Measurements from ENCODE around the gene NACC2.
"Not testable (repeated sequence)": the region's sequence is repeated elsewhere in the genome, so short reads cannot be mapped to it uniquely, and the experiment has no call there.

Gene NACC2

DNA sequence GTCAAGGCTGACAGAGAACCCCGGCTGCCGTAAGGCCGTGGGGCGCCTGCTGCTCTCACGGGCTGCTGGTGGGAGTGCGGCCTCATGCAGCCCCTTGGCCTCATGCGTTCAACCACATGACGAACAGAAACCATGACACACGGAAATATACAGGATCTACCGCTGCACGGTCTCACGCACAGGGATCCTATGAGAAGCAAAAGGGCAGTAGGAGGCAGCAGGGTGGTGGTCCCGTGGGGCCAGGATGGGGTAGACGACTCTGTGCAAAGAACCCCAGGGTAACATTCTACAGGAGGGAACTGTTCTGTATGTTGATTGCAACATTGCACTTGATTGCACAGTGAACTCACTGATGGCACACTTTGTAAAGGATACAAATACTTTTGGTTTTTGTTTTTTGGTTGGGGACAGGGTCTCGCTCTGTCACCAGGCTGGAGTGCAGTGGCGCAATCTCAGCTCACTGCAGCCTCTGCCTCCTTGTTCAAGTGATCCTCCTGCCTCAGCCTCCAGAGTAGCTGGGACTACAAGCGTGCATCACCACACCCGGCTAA lies 51.6 kb downstream of the NACC2 start:
- DNase-seq = no peak

DNA sequence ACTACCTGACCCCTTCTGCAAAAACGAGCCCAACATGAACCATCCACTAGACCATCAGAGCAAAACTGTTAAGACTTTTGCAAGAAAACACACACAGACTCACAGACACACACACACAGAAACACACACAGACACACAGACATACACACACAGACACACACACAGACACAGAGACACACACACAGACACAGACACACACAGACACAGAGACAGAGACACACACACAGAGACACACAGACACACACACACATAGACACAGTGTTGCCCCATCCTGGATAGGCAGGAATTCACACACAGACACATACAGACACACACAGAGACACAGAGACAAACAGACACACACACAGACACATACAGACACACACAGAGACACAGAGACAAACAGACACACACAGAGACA lies 52.5 kb downstream of the NACC2 start:
- no peak for DNase-seq

DNA sequence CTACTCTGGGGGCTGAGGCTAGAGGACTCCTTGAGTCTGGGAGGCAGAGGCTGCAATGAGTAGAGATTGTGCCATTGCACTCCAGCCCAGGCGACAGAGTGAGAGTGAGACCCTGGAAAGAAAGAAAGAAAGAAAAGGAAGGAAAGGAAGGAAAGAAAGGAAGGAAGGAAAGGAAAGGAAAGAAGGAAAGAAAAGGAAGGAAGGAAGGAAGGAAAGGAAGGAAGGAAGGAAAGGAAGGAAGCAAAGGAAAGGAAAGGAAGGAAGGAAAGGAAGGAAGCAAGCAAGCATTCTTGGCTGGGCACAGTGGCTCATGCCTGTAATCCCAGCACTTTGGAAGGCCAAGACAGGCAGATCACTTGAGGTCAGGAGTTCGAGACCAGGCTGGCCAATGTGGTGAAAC lies 54.2 kb downstream of the NACC2 start:
- not testable (repeated sequence) for DNase-seq

DNA sequence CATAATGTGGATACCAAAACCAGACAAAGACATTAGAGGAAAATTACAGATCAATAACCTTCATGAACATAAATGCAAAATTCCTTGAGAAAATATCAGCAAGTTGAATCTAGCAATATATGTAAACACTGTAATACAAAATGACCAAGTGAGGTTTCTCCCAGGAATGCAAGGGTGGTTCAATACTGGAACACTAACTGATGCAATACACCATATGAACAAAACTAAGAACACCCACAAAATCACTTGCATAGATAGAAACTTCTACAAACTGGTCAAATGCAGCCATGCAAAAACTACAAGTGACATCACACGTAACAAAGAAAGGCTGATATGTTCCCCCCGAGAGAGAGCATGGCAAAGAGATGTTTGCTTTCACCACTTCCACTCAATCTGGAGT lies 55.6 kb downstream of the NACC2 start:
- DNase-seq = no peak

DNA sequence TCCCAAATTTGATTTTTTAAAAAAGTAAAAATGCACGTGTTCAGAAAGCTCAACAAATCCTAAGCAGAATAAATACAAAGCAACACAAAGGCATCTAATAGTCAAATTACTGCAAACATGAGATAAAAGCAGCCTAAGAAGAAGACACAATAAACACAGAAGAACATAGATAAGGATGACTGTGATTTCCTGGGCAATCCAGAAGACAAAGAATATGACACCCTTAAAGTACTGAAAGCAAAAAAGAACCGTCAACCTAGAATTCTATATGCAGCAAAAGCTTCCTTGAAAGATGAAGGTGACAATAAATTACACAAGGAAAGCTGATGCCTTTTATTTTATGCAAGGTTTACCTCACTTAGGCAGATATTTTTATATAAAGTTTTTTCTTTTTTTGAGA lies 58.2 kb downstream of the NACC2 start:
- DNase-seq = no peak

DNA sequence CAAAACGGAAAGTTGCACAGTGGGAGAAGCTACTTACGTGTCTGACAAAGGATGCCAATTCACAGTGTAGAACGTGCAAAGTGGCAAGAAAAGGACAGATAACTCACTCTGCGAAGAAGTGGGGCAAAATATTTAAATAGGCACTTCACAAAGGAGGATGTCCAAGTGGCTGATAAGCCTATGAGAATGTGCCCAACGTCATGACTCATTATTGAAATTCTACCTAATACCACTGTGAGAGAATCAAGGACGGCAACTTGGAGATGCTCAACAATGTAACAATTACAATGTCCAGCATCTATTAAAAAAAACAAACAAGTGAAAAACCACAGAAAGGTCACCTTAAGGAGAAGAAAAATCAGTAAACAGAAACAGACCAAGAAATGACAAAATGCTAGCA lies 59.0 kb downstream of the NACC2 start:
- DNase-seq = no peak

DNA sequence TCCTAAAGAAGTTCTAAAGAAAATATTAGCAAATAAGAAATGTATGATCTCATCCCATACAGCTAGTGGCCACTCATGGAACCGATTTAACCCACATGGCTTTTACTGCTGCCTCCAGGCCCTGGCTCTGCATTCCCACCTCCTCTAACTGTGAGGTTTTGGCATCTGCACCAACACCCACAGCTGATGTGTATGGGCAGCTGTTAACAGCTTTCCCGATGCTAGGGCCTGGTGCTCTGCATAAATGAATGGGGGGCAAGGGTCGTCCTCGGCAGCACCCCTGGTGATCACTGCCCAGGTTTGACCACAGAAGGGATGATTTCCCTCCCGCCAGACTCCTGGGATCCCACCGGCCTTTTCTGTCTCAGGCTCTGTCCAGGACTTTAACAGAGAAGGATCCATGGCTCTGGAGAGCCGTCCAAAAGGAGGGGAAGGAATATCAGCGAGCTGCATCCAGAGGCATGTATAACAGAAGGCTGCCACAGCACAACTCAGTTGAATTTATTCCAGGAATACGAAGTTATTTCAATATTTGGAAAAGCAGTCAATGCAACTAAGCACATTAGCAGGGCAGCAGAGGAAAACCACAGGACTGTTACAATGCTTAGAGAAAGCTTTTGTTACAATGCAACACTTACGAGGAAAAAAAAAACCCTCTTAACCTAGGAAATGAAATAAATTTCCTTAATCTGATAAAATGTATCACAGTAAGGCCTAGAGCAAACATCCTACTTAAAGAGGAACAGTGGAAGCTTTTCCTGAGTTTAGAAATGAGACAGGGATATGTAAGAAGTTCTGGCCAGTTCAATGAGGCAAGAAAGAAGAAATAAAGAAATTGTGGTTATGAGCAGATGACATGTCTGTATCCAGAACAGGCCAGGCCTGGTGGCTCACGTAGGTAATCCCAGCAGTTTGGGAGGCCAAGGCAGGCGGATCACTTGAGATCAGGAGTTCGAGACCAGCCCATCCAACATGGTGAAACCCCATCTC lies 63.1 kb downstream of the NACC2 start:
- DNase-seq = no peak

DNA sequence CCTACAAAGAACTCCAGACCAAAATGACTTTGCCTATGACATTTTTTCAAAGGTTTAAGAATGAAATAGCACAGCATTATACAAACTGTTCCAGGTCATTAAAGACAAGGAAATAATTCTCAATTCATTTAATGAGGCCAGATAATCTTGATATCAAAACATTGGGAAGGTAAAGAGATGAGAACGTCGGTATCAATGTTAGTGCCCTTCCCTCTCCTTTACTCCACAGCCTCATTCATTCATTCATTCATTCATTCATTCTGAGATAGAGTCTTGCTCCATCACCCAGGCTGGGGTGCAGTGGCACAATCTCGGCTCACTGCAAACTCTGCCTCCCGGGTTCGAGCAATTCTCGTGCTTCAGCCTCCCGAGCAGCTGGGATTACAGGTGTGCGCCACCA lies 64.0 kb downstream of the NACC2 start:
- DNase-seq = no peak

DNA sequence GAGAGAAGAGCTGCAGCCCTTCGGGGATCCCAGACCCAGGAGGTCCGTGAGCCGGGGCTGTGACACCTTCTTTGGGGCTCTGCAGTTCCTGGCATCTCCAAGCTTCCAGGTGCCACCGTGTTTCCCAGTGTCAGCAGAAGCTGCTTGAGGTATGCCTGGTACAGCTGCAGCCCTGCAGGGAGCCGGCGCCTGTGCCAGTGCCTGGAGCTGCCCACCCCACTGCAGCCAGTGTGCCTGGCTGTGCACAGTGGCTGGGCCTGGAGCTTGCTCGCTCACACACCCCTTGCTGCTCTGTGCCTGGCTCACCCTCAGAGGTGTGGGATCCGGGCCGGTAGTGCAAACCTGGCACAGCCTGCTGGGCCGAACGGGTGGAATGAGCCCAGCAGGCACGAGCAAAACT lies 65.5 kb downstream of the NACC2 start:
- no peak for DNase-seq

DNA sequence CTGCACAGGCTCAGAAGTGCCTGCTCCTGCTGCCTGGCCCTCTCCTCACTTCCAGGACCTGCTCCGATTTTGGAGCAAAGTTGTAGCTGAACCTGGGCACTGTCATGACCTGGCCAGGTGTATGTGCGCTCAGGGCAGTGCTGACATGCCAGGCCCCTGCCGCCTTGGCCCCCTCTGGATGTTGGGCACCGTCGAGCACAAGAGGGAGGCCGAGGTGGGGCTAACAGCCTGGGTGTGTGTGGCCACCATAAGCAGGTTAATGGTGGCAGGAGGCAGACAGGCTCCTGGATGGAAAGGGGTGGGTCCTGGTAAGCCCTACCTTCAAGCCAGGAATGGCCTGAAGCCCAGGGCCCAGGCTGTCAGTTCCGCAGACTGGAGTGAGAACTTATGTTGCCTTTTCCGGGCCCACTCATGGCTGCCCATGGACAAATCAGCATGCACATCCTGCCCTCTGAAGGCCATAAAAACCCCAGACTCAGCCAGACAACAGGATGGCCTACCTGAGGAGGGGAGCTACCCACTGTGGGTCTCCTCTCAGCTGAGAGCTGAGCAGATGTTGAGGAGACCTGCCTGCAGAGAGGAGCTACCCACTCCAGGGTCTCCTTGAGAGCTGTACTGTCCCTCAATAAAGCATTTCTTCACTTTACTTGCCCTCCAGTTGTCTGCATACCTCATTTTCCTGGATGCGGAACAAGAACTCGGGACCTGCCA lies 66.2 kb downstream of the NACC2 start:
- no peak for DNase-seq

DNA sequence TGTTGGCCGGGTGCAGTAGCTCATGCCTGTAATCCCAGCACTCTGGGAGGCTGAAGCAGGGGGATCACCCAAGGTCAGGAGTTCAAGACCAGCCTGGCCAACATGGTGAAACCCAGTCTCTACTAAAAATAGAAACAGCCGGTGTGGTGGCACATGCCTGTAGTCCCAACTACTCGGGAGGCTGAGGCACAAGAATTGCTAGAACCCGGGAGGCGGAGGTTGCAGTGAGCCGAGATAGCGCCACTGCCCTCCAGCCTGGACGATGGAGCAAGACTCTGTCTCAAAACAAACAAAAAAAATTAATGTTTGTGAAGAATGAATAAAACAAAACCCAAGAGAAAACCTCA lies 68.2 kb downstream of the NACC2 start:
- DNase-seq = not testable (repeated sequence)

DNA sequence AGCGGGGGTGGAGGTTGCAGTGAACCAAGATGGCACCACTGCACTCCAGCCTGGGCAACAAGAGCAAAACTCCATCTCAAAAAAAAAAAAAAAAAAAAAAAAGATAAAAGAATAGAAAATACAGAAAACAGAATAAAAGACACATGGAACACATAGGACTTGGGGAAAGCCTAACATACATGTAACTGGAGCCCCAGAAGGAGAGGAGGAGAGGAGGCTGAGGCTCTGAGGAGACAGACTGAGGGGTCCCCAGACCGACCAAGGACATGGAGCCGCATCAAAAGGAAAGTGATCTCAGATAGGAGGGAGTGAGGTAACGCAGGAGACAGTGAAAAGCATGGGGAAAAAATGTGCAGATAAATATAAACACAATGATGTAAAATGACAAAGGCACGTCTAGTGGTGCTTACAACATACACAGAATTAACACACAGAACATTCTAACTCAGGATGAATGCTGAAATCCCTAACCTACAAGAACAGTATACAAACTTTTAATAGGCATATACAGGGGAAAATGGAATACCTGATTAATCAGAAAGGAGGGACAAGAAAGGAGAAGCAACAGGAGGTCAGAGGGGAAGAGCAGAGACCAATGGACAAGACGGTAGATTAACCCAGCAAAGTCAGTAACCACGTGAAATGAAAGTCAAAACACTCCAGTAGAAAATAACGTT lies 68.7 kb downstream of the NACC2 start:
- no peak for DNase-seq

DNA sequence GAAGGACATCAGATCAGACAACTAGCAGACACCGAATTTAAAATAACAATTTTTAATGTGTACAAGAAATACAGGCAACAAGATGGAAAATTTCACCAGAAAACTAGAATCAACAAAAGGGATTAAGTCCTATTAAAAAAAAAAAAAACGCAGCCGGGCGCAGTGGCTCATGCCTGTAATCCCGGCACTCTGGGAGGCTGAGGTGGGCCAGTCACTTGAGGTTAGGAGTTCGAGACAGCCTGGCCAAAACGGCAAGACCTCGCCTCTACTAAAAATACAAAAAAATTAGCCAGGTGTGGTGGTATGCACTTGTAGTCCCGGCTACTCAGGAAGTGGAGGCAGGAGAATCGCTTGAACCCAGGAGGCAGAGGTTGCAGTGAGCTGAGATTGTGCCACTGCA lies 69.6 kb downstream of the NACC2 start:
- DNase-seq = no peak

DNA sequence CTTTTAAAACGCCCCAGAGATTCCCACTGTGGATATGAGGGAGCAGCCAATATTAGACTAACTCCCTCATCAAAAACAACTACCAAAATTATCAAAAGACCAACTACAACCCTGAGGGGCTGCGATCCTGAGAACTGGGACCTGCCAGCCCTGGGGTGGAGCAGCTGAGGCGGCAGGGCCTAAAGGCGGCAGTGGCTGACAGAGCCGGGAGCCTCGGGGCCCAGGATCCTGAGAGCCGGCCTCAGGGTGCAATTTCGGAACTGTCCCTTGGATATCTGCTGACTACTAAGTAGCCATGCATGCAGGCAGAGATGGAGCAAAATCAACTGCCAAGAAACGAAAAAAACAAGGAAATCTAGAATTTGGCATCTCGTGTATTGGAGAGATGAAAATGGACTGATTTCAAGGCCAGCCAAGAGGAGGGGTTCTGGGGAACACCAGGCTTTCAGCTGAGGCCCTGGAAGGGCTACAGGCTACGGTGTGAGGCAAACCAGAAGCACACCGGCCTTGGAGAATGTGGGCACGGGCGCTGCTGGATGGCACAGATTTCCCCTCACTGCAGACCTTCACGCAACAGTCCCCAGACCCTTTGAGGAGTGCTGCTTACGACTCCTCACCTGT lies 70.3 kb downstream of the NACC2 start:
- DNase-seq = no peak

DNA sequence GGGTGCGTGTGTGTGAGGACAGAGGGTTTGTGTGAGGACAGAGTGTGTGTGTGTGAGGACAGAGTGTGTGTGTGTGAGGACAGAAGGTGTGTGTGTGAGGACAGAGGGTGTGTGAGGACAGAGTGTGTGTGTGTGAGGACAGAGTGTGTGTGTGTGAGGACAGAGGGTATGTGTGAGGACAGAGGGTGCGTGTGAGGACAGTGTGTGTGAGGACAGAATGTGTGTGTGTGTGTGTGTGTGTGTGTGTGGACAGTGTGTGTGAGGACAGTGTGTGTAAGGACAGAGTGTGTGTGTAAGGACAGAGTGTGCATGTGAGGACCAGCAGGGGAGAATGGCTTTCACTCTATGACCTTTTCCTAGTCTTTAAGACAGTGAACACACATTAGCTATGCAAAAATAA lies 70.8 kb downstream of the NACC2 start:
- DNase-seq = no peak

DNA sequence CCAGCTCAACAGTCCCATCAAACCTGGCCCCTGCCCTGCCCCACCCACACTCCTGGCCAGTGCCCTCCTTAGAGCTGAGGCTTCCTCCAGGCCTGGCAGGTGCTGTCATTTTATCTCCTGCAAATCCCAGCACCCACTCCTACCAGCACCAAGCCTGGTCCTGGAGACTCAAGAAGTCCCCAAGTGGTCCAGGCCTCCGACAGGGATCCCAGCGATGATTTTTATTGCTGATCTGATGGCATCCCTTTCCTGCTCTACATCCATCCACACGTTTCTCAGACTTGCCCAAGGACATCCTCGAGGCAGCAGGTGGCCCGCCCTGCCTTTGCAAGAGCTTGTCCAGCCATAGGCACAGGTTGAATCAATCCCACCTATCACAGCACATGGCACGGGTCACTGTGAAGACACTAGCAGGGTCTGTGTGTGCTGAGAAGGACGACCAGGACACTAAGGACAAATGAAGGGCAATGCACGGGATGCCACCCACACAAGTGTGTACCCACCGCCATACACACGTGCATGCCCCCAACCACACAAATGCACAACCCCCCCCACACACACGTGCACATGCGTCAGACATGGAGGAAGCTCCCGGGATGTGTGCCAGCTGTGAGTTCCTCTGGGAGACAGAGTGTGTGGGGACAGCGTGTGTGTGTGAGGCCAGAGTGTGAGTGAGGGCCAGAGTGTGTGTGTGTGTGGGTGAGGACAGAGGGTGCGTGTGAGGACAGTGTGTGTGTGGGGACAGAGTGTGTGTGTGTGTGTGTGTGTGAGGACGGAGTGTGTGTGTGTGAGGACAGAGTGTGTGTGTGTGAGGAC lies 71.5 kb downstream of the NACC2 start:
- no peak for DNase-seq

DNA sequence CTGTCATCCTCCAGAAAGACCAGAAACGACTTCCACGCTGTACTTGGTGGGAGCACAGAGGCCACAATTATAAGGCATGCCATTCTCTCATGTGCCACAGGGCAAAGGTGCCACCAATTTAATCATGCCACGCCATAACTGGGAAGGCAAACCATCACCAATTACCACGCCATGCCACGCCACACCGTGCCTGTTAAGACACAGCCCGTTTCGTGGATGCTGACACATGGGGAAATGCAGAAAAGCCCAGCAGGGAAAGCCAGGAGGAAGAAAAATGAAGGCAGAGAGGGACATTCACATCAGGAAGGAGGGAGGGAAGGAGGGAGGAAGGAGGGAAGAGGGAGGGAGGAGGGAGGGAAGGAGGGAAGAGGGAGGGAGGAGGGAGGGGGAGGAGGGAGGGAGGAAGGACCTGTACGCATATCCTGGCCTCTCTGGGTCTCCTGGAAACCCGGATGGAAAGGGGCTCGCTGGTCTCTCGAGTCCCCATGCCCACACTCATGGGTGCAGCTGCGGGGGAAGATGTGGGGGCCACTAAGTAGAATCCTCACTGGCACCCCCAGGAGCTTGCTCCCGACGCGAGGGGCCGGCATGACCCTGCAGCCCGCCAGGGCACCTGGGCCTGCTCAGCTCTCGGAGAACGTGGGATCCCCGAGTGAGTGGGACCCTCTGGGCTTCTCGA lies 72.2 kb downstream of the NACC2 start:
- no peak for DNase-seq

DNA sequence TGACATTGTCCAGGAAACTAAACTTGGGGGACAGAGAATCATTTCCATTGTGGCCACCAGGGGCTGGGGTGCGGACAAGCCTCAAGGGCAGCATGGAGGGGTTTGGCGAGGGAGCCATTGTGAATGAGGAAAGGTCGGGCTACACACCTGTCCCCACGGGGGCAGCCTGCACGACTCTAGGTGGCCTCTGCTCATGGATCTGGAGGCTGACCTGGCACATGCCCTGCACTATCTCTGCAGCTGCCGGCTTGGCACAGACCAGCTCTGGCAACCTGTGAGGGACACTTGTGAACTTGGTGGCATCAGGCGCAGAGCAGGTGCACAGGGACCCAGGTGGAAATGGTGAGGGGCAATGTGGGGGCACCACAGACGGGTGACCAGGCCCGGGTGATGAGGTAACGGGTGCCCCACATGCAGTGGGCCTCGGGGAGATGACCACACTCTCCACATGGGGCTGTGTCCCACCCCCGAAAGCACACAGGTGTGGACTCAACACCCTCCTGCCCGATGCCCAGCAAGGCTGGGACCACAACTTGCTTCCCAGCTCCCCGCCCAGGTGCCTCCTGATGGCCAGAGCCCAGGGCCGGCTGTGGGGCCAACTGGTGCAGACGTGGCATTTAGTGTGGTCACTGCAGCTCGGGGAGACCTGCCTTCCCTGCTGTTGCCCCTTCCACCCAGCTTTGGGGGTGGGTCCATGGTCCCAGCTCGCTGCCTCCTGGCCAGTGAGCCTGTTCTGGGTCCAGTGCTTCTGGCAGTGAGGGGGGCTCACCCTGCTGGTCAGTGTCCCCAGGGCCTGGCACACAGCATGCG lies 73.0 kb downstream of the NACC2 start:
- DNase-seq = no peak

DNA sequence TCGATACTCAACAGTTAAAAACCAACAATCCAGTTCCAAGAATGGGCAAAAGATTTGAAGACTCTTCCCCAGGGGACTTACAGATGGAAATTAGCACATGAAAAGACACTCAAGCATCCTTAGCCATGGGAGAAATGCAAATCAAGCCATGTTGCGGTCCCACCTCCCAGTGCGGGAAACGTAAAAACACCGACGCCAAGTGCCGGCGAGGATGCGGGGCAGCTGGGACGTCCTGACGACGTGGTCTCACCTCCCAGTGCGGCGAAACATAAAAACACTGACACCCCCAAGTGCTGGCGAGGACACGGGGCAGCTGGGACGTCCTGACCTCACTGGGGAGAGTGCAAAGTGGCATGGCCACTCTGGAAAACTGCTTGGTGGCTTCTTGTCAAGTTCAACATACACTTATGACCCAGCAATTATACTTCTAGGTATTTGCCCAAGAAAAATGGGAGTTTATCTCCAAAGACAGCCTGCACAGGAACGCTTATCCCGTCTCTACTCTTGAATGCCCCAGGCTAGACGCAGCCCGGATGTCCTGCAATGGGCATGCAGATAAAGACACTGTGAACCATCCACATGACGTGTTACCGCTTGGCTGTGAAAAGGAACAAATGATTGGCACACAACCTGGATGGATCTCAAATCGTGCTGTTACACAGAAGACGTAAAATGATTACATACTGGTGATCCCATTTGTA lies 73.8 kb downstream of the NACC2 start:
- DNase-seq = no peak

DNA sequence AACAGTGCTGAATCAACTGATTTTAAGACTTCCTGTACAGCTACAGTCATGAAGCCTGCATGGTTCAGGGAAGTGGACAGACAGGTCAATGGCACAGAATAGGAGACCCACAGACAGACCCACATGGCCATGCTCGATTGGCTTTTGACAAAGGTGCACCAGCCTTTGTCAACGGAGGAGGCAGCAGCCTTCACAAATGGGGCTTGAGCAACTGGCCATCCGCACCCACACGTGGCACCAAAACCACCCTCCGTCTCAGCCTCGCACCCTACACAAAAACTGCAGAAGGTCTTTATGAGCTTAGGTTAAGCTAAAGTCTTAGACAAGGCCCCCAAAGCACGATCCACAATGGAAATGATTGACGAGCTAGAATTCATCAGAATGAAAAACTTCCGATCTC lies 74.4 kb downstream of the NACC2 start:
- no peak for DNase-seq
